Skin epidermis (tissue), 12 donors: ENCODE data around the gene NXNL1.

Experiments
- H3K27ac ChIP-seq, 21 experiments: fragments of 200-600 bp; sonication (generic) in 11 of 21; one replicate each; pipeline ENCODE4 v1.5.0; 2020; ENCODE audit warnings: mild to moderate bottlenecking in 3 of 21, inconsistent platforms in 2 of 21, moderate library complexity in 2 of 21
- H3K4me3 ChIP-seq, 7 experiments: fragments of 200-600 bp; sonication (generic) in 2 of 7; one replicate each; pipeline ENCODE4 v1.5.0; 2020; ENCODE audit warnings: inconsistent platforms in 2 of 7, mild to moderate bottlenecking in 2 of 7, moderate library complexity in 1 of 7

The NXNL1 gene

DNA sequence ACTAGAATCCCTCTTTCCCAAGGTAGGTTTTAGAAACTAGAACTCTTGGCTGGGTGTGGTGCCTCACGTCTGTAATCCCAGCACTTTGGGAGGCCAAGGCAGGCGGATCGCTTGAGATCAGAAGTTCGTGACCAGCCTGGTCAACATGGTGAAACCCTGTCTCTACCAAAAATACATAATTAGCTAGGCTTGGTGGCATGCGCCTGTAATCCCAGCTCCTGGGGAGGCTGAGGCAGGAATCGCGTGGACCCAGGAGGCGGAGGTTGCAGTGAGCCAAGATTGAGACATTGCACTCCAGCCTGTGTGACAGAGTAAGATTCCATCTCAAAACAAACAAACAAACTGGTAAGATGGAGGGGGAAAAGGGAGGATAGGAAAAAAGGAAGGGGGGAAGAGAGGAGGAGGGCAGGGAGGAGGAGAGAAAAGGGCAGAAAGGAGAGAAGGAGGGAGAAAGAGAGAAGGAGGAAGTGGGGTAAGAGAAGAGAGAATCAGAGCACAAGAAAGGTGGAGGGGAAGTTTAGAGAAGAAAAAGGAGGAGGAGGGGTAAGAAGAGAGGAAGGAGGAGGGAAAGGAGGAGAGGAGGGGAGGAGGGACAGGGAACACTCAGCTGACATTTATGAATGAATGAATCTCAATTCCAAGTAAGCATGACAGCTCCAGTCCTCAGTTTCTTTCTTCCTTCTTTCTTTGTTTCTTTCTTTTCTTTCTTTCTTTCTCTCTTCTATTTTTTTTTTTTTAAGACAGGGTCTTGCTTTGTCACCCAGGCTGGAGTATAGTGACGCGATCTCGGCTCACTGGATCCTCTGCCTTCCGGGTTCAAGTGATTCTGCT, 7.0 kb upstream of the NXNL1 start:
- no peak overlapping the region for H3K4me3 ChIP-seq
- H3K27ac ChIP-seq: peak overlapping the region in 10 of 21 experiments; percentile 49 to 90 (median 86)

DNA sequence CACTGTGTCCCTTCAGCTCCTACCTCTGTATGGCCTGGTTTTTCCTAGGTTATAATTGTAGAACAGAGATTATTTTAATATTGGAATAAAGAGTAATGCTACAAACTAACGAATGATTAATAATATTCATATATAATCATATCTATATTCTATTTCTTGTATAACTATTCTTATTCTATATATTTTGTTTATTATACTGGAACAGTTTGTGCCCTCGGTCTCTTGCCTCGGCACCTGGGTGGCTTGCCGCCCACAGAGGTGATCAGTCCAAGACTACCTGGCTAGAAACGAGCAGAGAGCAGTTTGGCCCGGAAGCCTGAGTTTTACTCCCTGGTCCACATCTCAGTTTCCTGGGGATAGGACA, 5.7 kb upstream of the NXNL1 start:
- Histone ChIP-seq H3K27ac (peak overlapping the region in 2 of 21 experiments; percentile 32 to 39), H3K4me3 (no peak overlapping the region)

DNA sequence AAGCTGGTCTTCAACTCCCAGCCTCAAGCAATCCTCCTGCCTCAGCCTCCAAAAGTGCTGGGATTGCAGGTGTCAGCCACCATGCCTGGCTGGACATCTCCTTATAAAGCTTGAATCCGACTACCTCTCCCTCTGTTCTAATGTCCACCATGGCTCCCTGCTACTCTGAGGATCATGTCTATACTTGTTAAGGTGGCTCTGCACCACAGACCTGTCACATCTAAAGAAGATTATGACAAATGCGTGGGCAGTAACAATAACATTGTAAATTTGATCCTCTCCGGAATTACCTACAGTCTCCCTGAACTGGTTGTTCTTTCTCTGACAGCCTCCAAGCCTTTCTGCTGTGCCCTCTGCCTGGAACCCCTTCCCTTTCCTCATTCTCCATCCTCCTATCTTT, 1.8 kb downstream of the NXNL1 start:
- Histone ChIP-seq H3K4me3 (no peak overlapping the region), H3K27ac (no peak overlapping the region)

DNA sequence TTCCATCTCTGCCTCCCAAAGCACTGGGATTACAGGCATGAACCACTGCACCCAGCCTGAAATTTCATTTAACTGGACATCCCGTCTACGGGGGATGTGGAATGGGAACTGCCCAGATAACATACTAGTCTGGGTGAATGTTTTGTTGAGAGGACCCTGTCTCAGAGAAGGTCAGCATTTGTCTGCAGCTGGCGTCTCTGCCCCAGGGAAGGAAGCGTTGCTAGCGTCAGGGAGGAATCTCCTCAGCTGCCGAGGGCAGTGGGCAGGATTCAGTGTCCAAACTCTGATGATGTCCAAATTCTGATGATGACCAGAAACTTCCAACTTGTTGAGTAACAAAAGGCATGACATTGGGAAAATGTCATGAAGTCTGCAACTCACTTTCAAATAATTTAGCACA, 3.1 kb downstream of the NXNL1 start:
- H3K27ac ChIP-seq: no peak overlapping the region
- no peak overlapping the region for H3K4me3 ChIP-seq

DNA sequence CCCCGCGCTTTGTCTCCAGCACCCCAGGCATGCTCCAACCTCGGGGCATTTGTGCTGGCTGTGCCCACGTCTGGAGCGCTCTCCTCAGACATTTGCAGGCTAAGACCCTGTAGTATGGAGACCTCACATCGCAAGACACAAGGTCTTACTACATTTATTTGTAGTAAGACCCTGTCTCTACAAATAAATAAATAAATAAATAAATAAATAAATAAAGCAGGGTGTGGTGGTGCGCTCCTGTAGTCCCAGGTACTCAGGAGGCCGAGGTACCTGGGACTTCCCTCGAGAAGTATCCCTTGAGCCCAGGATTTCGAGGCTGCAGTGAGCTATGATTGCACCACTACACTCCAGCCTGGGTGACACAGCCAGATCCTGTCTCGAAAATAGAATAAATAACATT, 4.6 kb downstream of the NXNL1 start:
- H3K4me3 ChIP-seq: no peak overlapping the region
- no peak overlapping the region for H3K27ac ChIP-seq

DNA sequence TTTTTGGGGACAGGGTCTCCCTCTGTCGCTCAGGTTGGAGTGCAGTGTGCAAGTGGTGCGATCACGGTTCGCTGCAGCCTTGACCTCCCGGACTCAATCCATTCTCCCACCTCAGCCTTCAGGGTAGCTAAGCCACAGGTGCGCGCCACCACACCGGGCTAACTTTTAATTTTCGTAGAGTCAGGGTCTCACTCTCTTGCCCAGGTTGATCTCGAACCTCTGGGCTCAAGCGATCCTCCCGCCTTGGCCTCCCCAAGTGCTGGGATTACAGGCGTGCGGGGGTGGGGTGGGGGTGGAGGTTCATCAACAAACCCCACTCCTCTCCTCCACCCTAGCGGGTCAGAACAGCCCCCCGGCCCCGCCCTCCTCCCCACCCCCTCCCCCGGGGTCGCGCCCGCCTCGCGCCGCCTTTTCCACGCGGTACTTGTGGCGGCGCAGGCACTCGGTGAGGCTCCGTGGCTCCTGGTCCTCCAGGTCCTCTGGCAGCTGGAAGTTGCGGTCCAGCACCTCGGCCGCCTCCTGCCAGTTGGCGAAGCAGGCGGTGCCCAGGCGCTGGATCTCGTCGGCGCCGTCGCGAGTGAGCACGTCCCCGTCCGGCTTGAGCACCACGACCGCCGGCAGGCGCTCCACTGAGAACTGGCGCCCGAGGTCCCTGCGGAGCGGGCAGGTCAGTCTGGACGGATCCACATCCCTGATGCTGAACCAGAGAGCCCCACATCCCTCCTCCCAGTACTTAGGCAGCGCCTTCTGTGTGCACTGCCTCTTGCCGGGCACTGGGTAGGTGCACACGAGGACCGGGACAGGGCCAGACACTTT, 5.2 kb downstream of the NXNL1 start:
- H3K27ac ChIP-seq: no peak overlapping the region
- H3K4me3 ChIP-seq: no peak overlapping the region

DNA sequence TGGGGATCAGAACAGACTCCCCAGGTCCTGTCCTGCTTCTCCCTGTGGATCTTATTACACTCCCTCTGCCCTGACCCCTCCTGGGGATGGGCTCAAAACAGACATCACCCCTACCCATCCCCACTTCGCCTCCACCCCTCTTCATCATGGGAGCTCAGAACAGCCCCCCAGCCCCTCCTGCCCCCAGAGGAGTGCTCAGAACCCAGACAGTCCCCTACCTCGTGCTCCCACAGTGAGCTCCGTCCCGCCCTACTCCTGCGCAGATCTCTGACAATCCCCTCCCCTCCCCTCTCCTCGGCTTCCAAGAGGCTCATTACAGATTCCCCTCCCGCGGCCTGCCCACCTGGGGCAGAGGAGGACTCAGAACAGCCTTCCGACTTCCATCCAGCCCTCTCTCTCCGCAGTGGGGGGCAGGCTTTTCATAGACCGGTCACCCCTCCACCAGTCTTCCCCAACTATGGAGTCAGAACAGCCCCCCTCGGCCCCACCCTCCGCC, 6.1 kb downstream of the NXNL1 start:
- Histone ChIP-seq H3K4me3 (no peak overlapping the region), H3K27ac (no peak overlapping the region)

DNA sequence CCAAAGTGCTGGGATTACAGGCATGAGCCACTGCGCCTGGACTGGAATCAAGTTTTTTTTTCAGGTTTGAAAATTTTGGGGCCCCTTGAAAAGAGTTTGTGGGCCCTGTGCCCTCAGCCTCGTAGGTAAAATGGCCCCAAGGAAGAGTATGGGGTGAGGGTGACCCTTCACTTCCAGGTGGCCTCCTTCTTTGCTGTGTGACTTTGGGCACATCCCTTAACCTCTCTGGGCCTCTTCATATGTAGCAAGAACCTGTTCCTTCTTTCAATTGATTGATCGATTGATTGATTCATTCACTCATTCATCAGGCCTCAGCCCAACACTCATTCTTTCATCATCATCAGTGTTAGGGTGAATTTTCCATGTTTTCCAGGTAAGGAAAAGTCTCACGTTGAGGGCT, 8.9 kb downstream of the NXNL1 start:
- Histone ChIP-seq H3K4me3 (no peak overlapping the region), H3K27ac (no peak overlapping the region)

DNA sequence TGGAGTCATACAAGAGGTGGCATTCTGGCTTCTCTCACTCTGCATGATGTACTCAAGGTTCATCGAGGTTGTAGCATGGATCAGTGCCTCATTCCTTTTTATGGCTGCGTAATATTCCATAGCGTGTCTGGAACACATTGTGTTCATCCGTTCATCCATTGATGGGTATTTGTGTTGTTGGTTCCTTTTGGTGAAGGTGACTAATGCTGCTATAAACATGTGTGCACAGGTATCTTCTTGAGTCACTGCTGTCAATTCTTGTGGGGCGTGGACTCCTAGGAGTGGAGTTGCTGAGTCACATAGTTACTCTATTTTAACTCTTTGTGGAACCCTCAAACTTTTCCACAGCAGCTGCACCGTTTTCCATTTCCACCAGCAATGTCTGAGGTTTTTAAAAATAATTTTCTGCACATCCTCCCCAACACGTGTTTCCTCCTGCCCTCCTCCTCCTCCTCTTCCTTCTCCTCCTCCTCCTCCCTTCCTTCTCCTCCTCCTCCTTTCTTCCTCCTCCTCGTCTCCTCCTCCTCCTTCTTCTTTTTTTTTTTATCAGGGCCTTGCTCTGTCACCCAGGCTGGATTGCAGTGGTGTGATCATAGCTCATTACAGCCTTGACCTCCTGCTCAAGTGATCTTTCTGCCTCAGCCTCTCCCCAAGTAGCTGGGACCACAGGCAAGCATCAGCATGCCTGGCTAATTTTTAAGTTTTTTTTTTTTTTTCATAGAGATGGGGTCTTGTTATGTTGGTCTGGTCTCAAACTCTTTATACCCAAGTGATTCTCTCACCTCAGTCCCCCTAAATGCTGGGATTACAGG, 10.3 kb downstream of the NXNL1 start:
- H3K27ac ChIP-seq: peak overlapping the region in 8 of 21 experiments; percentile 18 to 54 (median 41)

DNA sequence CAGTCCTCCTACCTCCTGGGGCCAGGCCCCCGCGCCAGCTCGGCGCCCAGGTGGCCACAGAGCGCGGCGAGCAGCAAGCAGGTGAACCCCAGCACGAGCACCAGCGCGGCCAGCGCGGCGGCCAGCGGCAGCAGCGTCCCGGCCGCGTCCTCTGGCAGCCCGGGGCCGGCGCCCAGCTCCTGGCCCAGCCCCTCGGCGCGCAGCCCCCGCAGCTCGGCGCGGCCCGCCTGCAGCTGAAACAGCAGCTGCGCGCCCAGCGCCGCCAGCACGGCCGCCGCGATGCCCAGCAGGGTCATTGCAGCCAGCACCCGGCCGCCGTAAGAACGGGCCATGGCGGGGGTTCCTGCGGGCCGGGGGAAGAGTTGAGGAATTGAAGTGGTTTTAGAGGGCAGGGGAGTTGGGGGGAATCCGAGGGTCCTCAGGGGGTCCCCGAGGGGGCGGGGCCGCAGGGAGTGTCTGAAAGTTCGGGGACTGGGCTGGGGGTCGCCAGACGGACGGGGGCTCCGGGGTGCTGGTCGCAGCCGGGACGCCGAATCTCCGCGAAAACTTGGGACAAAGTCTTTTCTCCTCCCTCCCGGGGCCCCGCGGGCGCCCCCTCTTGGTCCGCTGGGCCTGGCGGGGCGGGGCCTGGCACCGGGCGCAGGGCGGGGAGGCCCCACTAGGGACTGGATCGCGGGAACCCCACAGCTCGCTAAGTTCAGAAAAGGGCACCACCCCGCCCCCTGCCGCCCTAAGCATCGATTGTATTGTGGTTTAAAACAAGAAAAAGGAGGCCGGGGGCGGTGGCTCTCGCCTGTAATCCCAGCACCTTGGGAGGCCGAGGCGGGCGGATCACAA, 12.4 kb downstream of the NXNL1 start, which contains the start of gene TMEM221:
TSS of gene TMEM221 (minus strand) at position 538 of the 837 bp plus-strand sequence. CDS start at position 332, 206 bp downstream.
- Histone ChIP-seq H3K4me3 (peak within 1 kb of the TSS; percentile 11 to 31 (median 13)), H3K27ac (peak within 1 kb of the TSS in 3 of 21 experiments; percentile 6 to 54 (median 8))

More for the DNA sequence above, 10.3 kb downstream of the NXNL1 start:
- no peak overlapping the region for H3K4me3 ChIP-seq

DNA sequence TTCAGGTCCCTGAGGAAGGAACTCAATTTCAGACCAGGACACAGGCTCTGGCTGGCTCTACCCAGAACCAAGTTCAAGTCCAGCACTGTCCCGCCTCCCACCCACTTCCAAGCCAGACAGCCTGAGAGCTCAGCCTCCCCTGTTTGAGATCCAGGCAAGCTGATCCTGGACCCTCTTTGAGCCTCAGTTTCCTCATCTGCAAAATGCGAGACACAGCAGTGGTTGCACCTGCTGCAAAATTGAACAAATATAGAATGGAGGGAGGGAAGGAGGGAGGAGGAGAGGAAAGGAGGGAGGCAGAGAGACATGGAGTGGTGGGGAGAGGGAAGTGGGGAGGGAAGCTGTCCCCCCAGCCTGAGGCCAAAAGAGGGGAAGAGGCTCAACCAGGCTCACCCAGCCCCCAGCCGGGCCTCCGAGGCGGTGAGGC, 13.0 kb downstream of the NXNL1 start:
- Histone ChIP-seq H3K4me3 (peak overlapping the region in 2 of 7 experiments; percentile 11 to 31), H3K27ac (no peak overlapping the region)

DNA sequence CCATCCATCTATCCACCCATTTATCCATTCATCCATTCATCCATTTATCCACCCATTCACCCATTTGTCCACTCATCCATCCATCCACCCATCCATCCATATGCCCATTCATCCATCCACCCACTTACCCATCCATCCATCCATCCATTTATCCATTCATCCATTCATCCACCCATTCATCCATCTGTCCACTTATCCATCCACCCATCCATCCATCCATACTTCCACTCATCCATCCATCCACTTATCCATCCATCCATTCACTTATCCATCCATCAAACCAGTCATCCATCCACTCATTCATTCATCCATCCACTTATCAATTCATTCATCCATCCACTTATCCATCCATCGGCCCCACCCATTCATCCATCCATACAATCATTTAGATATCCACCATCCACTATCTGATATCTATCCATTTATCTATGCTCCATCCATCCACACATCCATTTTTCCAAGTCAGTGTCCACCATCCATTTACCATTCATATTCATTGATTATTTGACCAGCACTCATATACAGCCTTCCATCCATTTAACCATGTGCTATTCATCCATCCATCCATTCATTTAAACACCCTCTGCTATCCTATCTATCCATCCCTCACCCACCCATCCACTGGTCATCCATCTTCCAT, 15.1 kb downstream of the NXNL1 start:
- Histone ChIP-seq H3K27ac (no peak overlapping the region), H3K4me3 (no peak overlapping the region)

DNA sequence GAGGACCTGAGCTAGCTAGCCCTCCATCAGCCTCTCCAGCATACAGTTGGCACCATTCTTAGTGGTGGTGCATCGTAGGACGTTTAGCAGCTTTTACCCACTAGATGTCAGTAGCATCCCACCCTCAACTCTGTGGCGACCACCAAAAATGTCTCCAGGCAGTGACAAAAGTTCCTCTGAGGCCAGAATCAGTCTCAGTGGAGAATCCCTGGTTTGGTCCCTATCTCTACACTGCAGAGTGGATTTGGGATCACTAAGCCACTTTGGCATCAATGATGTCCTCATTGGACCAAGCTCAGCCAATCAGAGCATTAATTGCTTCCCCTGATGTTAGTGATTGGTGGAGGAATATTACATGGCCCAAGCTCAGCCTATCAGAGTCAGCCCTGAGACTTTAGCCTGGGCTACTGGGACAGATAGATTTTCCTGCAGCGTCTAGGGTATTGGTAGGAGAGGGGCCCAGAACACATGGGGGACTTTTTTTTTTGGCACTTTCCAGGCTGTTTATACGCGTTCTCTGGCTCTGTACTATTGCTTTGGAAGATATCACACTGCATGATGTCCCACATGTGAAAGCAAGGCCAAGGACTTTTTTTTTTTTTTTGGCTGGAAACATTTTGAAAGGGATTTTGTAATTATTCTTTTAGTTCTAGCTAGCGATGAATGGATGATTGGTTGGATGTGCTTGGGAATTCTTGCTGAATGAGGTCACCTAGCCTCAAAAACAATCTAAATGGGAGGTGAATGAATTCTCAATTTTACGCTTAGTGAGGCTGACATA, 19.3 kb downstream of the NXNL1 start:
- Histone ChIP-seq H3K27ac (no peak overlapping the region), H3K4me3 (no peak overlapping the region)

DNA sequence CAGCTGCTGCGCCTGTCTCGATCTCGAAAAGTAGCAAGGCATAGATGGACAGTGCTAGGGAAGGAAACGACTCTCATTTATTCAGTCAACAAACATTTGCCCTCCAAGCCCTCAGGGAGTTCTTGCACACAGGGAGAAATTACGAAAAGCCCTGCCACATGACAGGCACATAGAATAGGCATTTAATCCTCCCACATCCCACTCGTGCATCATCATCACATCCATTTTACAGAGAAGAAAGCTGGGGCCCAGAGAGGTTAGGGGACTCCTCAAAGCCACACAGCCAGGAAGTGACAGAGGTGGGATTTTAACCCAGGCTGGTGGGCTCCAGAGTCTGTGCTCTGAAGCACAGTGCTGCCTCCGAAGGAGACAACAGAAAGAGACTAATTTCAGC, 23.9 kb downstream of the NXNL1 start:
- Histone ChIP-seq H3K27ac (no peak overlapping the region), H3K4me3 (no peak overlapping the region)

DNA sequence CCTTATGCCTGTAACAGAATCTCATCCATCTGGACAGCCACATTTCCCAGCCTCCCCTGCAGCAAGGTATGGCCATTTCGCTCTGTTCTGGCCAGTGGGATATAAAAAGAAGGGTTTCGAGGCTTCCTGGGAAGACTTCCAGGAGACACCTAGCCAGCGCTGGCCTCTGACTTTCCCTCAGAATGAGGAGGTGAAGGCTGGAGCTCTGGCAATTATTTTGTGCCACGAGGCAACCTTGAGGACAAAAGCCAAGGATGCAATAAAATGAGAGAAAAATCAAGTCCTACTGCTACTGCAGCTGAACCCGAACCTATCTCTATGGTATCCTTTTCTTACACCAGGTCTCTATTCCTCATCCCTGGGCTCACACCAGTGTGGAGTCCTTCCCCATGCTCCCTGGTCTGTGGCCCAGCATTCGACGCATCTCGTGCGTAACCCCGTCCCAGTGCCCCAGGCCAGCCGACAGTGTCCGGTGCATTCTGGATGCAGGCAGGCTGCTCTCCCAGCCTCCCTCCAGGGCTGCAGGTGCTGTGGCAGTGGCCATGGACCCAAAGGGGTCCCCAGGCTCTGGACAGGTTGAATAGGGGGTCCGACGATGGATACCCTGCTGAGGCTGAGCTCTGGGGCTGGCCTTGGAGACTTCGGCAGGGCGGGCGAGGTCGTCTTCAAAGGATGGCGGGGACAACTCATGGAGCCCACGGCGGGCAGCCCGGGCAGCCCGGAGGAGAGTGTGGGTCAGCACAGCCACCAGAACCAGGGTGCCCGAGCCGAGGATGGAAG, 24.4 kb downstream of the NXNL1 start:
- Histone ChIP-seq H3K27ac (no peak overlapping the region), H3K4me3 (no peak overlapping the region)

DNA sequence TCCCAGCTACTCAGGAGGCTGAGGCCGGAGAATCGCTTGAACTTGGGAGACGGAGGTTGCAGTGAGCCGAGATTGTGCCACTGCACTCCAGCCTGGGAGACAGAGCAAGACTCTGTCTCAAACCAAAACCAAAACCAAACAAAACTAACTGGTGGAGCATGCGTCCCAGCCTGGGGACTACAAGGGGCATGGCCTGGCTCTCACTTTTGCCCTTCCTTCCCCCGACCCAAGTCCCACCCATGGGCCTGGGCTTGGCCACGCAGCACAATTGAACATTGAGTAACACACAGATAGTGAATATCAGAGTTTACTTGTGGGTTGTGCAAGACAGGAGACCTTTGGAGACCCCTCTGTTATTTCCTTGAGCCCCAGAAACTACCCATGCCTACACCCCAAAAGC, 25.5 kb downstream of the NXNL1 start:
- H3K4me3 ChIP-seq: no peak overlapping the region
- H3K27ac ChIP-seq: no peak overlapping the region

DNA sequence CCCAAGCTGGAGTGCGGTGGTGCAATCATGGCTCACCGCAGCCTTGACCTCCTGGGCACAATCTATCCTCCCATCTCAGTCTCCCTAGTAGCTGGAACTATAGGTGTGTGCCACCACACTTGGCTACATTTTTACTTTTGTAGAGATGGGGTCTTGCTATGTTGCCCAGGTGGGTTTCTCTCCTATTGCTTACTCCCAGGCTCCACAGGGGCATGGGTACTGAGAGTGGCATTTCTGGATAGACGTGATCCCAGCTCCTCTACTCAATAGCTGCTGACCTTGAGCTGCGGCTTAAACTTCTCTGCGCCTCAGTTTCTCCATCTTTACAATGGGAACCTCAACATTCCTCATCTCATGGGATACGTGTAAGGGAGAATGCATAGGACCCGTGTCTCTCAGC, 29.3 kb downstream of the NXNL1 start:
- H3K4me3 ChIP-seq: no peak overlapping the region
- no peak overlapping the region for H3K27ac ChIP-seq
